Occipital lobe (tissue), 2 donors: Measurements from ENCODE around the gene SNX9. TPM values are rescaled to one million over a fixed set of nuclear protein-coding genes. Genes with fewer than 3 reads are reported as not detected.
"Not testable (repeated sequence)": the region's sequence is repeated elsewhere in the genome, so short reads cannot be mapped to it uniquely, and the experiment has no call there.

ENCODE experiments used
- DNase-seq: peaks from one replicate; lab custom pipeline; 2025; lab: John Stamatoyannopoulos, UW
- total RNA-seq: library from RNA; depleted of rRNA; stranded (reverse); fragments of >200 nt; gene quantifications from one replicate; pipeline ENCODE4 v1.2.3, GENCODE V29; 2014

The SNX9 gene
- 19.2 TPM for total RNA-seq

DNA sequence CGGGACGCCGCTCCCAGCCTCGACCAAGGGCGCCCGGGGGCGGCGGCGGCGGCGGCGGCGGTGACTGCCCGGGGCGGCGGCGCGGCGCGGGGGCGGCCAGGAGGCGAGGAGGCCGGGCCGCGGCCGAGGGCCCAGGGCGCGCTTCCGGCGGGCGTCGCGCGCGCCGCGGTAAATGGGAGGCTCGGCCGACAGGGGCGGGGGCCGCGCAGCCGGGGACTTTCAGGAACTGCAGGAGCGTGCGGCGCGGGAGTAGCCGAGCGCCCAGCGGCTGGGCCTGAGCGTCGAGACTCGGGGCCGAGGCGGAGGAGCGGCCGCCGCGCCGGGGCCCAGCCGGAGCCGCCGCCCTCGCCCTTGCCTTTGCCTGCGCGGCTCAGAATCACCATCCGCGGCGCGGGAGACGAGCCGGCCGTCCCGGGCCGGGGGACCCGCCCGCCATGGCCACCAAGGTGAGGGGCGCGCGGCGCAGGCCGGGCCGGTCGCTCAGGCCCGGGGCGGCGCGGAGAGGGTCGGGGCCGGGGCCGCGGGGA lies at the start of gene SNX9:
TSS of gene SNX9 (plus strand) at position 246 of the 527 bp plus-strand sequence. CDS start at position 435, 189 bp downstream.
- peak; percentile 50 for DNase-seq

DNA sequence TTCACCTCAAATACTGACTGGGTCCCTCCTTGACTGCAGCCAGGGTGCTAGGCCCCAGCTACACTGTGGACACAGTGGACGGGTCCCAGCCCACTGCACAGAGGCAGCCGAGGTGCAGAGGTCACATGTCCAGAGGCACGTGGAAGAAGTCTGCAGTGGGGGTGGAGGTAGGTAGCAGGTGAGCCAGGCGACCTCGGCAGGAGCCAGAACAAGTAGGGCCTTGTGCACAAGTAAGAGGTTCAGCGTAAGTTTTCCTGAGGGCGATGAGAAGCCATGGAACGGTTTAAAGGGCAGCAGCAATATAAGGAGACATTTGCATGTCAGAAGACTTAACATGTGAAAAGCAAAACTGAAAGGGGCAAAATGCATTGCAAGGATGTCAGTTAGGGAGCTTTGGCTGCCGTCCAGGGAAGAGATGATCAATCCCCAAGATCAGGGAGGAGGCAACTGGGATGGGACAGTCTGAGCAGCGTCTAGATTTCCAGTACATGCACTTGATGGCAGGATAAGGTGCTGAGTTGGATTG lies 49.7 kb upstream of the SNX9 start:
- no peak for DNase-seq

- DNase-seq: no peak
Observed at GRCh38 chr6:157774153-157775135, 48.6 kb upstream of the SNX9 start.

GRCh38 chr6:157775376-157775775 lies 47.7 kb upstream of the SNX9 start:
- DNase-seq: no peak

- DNase-seq: no peak
Observed at GRCh38 chr6:157777344-157777743, 45.7 kb upstream of the SNX9 start.

DNA sequence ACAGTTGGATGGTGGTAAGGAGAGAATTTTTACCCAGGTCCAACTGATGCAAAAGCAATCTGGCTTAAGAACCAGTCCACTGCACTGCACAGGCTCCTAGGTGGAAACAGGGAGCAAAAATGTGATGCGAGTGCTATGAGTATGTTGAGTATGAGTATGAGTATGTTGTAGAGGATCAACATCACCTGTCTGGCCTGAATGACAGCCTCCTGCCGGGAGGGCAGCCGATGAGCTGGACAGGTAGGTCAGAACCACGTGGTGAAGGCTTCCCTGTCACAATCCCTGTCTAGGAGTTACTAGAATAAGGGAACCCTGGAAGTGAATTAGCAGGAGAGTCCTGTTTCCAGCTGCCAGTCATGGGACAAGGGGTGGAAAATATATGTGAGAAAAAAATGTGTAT lies 44.3 kb upstream of the SNX9 start:
- no peak for DNase-seq

DNA sequence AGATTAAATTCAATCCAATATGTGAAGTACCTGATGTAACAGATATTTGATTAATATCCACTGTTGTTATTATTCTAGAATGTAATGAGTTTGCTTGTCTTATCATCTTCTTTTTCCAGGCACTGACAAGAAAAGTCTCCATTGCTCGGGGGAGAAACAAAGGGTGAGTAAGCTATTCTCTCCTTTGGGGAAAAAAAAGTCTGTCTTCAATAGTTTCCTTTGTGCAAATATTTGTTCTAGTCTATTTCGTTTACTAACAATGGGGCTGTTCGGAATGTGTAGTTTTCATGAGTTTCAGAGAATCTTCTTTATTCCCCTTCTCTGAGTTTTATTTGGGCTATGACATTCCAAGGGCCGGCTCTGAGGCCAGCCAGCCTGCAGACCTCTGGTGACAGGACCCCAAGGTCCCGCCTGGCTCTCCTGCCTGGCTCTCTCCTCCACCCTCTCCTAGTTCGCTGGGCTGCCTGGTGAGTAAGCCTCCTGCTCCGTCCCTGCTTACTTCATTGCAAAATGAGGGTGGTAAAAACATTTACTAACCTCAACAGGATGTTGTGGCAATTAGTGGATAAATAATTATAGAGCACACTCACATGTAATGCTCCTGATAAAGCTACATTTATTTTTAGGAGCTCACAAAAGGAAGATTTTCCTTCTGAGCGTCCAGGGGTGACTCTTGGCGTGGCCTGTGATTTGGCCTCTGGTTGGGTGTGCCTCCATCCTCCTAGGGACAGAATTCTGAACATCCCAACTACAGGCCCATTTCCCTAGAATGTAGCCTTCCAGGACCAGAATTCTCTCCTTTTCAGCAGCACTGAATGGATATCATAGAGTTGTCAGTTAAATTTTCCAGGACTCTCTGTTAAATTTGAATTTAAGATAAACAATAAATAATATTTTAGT lies 43.1 kb upstream of the SNX9 start:
- DNase-seq: no peak

DNA sequence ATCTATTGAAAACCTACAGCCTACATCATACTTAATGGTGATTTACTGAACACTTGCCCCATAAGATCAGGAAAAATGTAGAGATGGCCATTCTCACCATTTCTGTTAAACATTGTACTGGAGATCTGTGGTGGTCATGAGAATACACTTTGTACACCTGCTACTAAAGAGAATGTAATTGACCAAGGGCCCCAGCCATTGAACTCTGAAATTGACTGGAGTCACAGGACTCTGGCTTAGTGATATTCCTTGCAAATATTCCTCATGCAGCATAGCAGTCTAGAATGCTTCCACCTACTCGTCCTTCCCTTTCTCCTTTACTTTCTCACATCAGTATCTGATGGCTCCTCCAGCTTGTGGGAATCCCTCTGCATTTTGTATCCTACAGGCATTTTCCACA lies 37.4 kb upstream of the SNX9 start:
- no peak for DNase-seq

GRCh38 chr6:157786221-157786620 lies 36.8 kb upstream of the SNX9 start:
- DNase-seq: no peak

GRCh38 chr6:157787080-157787479 lies 36.0 kb upstream of the SNX9 start:
- DNase-seq: no peak

GRCh38 chr6:157788180-157788579 lies 34.9 kb upstream of the SNX9 start:
- no peak for DNase-seq

- DNase-seq: no peak
Observed at GRCh38 chr6:157789297-157789696, 33.7 kb upstream of the SNX9 start.

- no peak for DNase-seq
Observed at GRCh38 chr6:157789861-157790260, 33.2 kb upstream of the SNX9 start.

DNA sequence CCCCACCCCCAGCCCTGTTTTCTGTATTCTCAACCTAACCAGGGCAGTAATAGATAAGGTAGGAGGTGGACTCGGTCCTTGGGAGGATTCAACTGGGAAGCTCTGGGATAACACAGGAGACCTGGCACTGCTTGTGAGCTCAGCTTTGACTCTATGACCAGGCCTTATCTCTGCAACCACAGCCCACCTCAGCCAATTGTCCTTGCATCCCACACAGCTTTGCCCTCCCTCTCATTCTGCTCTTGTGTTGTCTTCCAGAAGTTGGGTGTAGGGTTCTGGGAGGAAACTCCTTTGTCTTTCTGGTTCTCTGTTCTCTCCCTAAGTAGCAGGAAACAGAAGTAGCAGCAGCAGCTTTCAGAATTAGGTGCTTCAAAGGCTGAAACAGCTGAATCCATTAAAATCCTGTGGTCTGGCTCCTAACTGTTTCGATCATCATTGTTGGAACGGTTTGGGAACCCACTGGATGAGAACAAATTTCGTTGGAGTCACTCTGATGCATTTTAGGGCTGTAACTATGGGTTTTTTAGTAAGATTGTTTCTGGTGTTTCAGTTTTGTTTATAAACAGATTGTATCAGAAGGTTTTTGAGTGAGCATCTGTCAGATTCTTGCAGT lies 32.4 kb upstream of the SNX9 start:
- DNase-seq: no peak

- DNase-seq: no peak
Observed at GRCh38 chr6:157791450-157791849, 31.6 kb upstream of the SNX9 start.

- no peak for DNase-seq
Observed at GRCh38 chr6:157792671-157793070, 30.4 kb upstream of the SNX9 start.

- DNase-seq: not testable (repeated sequence)
Observed at GRCh38 chr6:157794012-157794411, 29.0 kb upstream of the SNX9 start.

- no peak for DNase-seq
Observed at GRCh38 chr6:157795841-157796240, 27.2 kb upstream of the SNX9 start.

DNA sequence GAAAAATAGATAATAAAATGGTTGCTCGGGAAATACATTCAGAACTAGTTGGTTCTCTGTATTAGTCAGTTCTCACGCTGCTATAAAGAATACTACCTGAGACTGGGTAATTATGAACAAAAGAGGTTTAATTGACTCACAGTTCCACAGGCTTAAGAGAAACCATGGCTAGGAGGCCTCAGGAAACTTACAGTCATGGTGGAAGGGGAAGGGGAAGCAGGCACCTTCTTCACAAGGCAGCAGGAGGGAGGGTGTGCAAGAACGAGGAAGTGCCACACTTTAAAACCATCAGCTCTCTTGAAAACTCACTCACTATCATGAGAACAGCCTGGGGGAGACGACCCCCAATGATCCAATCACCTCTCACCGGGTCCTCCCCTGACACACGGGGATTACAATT lies 24.2 kb upstream of the SNX9 start:
- no peak for DNase-seq

GRCh38 chr6:157799561-157799960 lies 23.5 kb upstream of the SNX9 start:
- not testable (repeated sequence) for DNase-seq
